ENCODE data around the gene GPR68.
"Not testable (repeated sequence)": the region's sequence is repeated elsewhere in the genome, so short reads cannot be mapped to it uniquely, and the experiment has no call there.

The GPR68 gene

GRCh38 chr14:91227183-91227628, 17.3 kb downstream of the GPR68 start:
- Histone ChIP-seq H3K27ac (ENCODE audit: low read depth, low read length) (no peak overlapping the region), H3K4me3 (ENCODE audit: low read length) (no peak overlapping the region), H3K4me1 (ENCODE audit: insufficient read depth, low read length) (peaks cover 12% of the 10 kb centered on the region), H3K36me3 (ENCODE audit: insufficient read depth, low read length) (no peaks in the 10 kb centered on the region), H3K27me3 (ENCODE audit: insufficient read depth, low read length) (no peaks in the 10 kb centered on the region), H3K9me3 (ENCODE audit: insufficient read depth, low read depth, low read length) (peaks cover 8% of the 10 kb centered on the region; the same call in 1 of the 2 replicates), H3K9ac (ENCODE audit: low read depth, low read length) (no peak overlapping the region)
- WGBS = 91% methylated on average over 7 of the region's 7 CpGs

- not testable (repeated sequence) for H3K36me3 ChIP-seq (ENCODE audit: insufficient read depth, low read length); H3K27ac ChIP-seq (ENCODE audit: low read depth, low read length); H3K27me3 ChIP-seq (ENCODE audit: insufficient read depth, low read length); H3K4me3 ChIP-seq (ENCODE audit: low read length); H3K9me3 ChIP-seq (ENCODE audit: insufficient read depth, low read depth, low read length); H3K9ac ChIP-seq (ENCODE audit: low read depth, low read length)
- peaks cover 12% of the 10 kb centered on the region for H3K4me1 ChIP-seq (ENCODE audit: insufficient read depth, low read length)
- WGBS = 94% methylated on average over 4 of the region's 4 CpGs
Observed at GRCh38 chr14:91226360-91226759, 18.1 kb downstream of the GPR68 start.

- no peak overlapping the region for H3K27ac ChIP-seq (ENCODE audit: low read depth, low read length)
Observed at GRCh38 chr14:91225025-91225424, 19.5 kb downstream of the GPR68 start.

GRCh38 chr14:91223028-91223783, 21.3 kb downstream of the GPR68 start:
- no peak overlapping the region for H3K9ac ChIP-seq (ENCODE audit: low read depth, low read length)
- H3K4me3 ChIP-seq (ENCODE audit: low read length) = no peak overlapping the region
- H3K9me3 ChIP-seq (ENCODE audit: insufficient read depth, low read depth, low read length) = no peaks in the 10 kb centered on the region
- 0 out of 2 replicates have a peak, but pooled peaks cover 4% of the 10 kb centered on the region for H3K4me1 ChIP-seq (ENCODE audit: insufficient read depth, low read length)
- no peaks in the 10 kb centered on the region for H3K27me3 ChIP-seq (ENCODE audit: insufficient read depth, low read length)
- no CpG with 5 or more reads among the region's 1 CpG for WGBS
- no peak overlapping the region for H3K27ac ChIP-seq (ENCODE audit: low read depth, low read length)
- H3K36me3 ChIP-seq (ENCODE audit: insufficient read depth, low read length) = no peaks in the 10 kb centered on the region

More at GRCh38 chr14:91225025-91225424, 19.5 kb downstream of the GPR68 start:
- no peak overlapping the region for H3K9ac ChIP-seq (ENCODE audit: low read depth, low read length)
- no peak overlapping the region for H3K4me3 ChIP-seq (ENCODE audit: low read length)
- no peaks in the 10 kb centered on the region for H3K27me3 ChIP-seq (ENCODE audit: insufficient read depth, low read length)
- H3K9me3 ChIP-seq (ENCODE audit: insufficient read depth, low read depth, low read length) = no peaks in the 10 kb centered on the region
- H3K36me3 ChIP-seq (ENCODE audit: insufficient read depth, low read length) = no peaks in the 10 kb centered on the region
- H3K4me1 ChIP-seq (ENCODE audit: insufficient read depth, low read length) = peaks cover 12% of the 10 kb centered on the region
- WGBS = 92% methylated on average over 7 of the region's 7 CpGs

- no peaks in the 10 kb centered on the region for H3K27me3 ChIP-seq (ENCODE audit: insufficient read depth, low read length)
- 94% methylated on average over 1 of the region's 1 CpG for WGBS
Observed at GRCh38 chr14:91221270-91221669, 23.2 kb downstream of the GPR68 start.

GRCh38 chr14:91220581-91221000, 23.9 kb downstream of the GPR68 start:
- Histone ChIP-seq H3K9me3 (ENCODE audit: insufficient read depth, low read depth, low read length) (no peaks in the 10 kb centered on the region), H3K27ac (ENCODE audit: low read depth, low read length) (no peak overlapping the region), H3K4me1 (ENCODE audit: insufficient read depth, low read length) (no peaks in the 10 kb centered on the region), H3K36me3 (ENCODE audit: insufficient read depth, low read length) (peaks cover 4% of the 10 kb centered on the region; the same call in 1 of the 2 replicates), H3K4me3 (ENCODE audit: low read length) (no peak overlapping the region), H3K9ac (ENCODE audit: low read depth, low read length) (no peak overlapping the region), H3K27me3 (ENCODE audit: insufficient read depth, low read length) (no peaks in the 10 kb centered on the region)
- WGBS = 94% methylated on average over 9 of the region's 9 CpGs

More at GRCh38 chr14:91221270-91221669, 23.2 kb downstream of the GPR68 start:
- Histone ChIP-seq H3K4me1 (ENCODE audit: insufficient read depth, low read length) (no peaks in the 10 kb centered on the region), H3K36me3 (ENCODE audit: insufficient read depth, low read length) (no peaks in the 10 kb centered on the region), H3K4me3 (ENCODE audit: low read length) (no peak overlapping the region), H3K27ac (ENCODE audit: low read depth, low read length) (no peak overlapping the region), H3K9me3 (ENCODE audit: insufficient read depth, low read depth, low read length) (no peaks in the 10 kb centered on the region), H3K9ac (ENCODE audit: low read depth, low read length) (no peak overlapping the region)

- H3K27ac ChIP-seq (ENCODE audit: low read depth, low read length) = no peak overlapping the region
- no peak overlapping the region for H3K9ac ChIP-seq (ENCODE audit: low read depth, low read length)
- WGBS = 84% methylated on average over 13 of the region's 13 CpGs
- H3K27me3 ChIP-seq (ENCODE audit: insufficient read depth, low read length) = no peaks in the 10 kb centered on the region
- H3K4me1 ChIP-seq (ENCODE audit: insufficient read depth, low read length) = no peaks in the 10 kb centered on the region
- no peaks in the 10 kb centered on the region for H3K9me3 ChIP-seq (ENCODE audit: insufficient read depth, low read depth, low read length)
- H3K36me3 ChIP-seq (ENCODE audit: insufficient read depth, low read length) = peaks cover 8% of the 10 kb centered on the region; the same call in 1 of the 2 replicates
- no peak overlapping the region for H3K4me3 ChIP-seq (ENCODE audit: low read length)
Observed at GRCh38 chr14:91219517-91220389, 24.8 kb downstream of the GPR68 start.

GRCh38 chr14:91218014-91218413, 26.5 kb downstream of the GPR68 start:
- peaks cover 8% of the 10 kb centered on the region; the same call in 1 of the 2 replicates for H3K36me3 ChIP-seq (ENCODE audit: insufficient read depth, low read length)

GRCh38 chr14:91216731-91217226, 27.7 kb downstream of the GPR68 start:
- Histone ChIP-seq H3K4me1 (ENCODE audit: insufficient read depth, low read length) (no peaks in the 10 kb centered on the region), H3K4me3 (ENCODE audit: low read length) (no peak overlapping the region), H3K27ac (ENCODE audit: low read depth, low read length) (no peak overlapping the region), H3K27me3 (ENCODE audit: insufficient read depth, low read length) (no peaks in the 10 kb centered on the region), H3K9me3 (ENCODE audit: insufficient read depth, low read depth, low read length) (no peaks in the 10 kb centered on the region), H3K36me3 (ENCODE audit: insufficient read depth, low read length) (peaks cover 8% of the 10 kb centered on the region; the same call in 1 of the 2 replicates), H3K9ac (ENCODE audit: low read depth, low read length) (no peak overlapping the region)
- 92% methylated on average over 13 of the region's 13 CpGs for WGBS

More at GRCh38 chr14:91218014-91218413, 26.5 kb downstream of the GPR68 start:
- no peaks in the 10 kb centered on the region for H3K9me3 ChIP-seq (ENCODE audit: insufficient read depth, low read depth, low read length)
- no peak overlapping the region for H3K9ac ChIP-seq (ENCODE audit: low read depth, low read length)
- no peaks in the 10 kb centered on the region for H3K27me3 ChIP-seq (ENCODE audit: insufficient read depth, low read length)
- WGBS = 91% methylated on average over 4 of the region's 4 CpGs
- no peak overlapping the region for H3K27ac ChIP-seq (ENCODE audit: low read depth, low read length)
- no peaks in the 10 kb centered on the region for H3K4me1 ChIP-seq (ENCODE audit: insufficient read depth, low read length)
- H3K4me3 ChIP-seq (ENCODE audit: low read length) = no peak overlapping the region

GRCh38 chr14:91215381-91215780, 29.1 kb downstream of the GPR68 start:
- Histone ChIP-seq H3K4me1 (ENCODE audit: insufficient read depth, low read length) (no peaks in the 10 kb centered on the region), H3K27me3 (ENCODE audit: insufficient read depth, low read length) (no peaks in the 10 kb centered on the region), H3K9ac (ENCODE audit: low read depth, low read length) (no peak overlapping the region), H3K36me3 (ENCODE audit: insufficient read depth, low read length) (peaks cover 8% of the 10 kb centered on the region; the same call in 1 of the 2 replicates), H3K27ac (ENCODE audit: low read depth, low read length) (no peak overlapping the region), H3K9me3 (ENCODE audit: insufficient read depth, low read depth, low read length) (no peaks in the 10 kb centered on the region), H3K4me3 (ENCODE audit: low read length) (no peak overlapping the region)
- WGBS = 95% methylated on average over 10 of the region's 10 CpGs

- no peaks in the 10 kb centered on the region for H3K4me1 ChIP-seq (ENCODE audit: insufficient read depth, low read length)
- H3K9ac ChIP-seq (ENCODE audit: low read depth, low read length) = no peak overlapping the region
- H3K4me3 ChIP-seq (ENCODE audit: low read length) = no peak overlapping the region
- no peak overlapping the region for H3K27ac ChIP-seq (ENCODE audit: low read depth, low read length)
- peaks cover 13% of the 10 kb centered on the region; the same call in 1 of the 2 replicates for H3K36me3 ChIP-seq (ENCODE audit: insufficient read depth, low read length)
- 95% methylated on average over 6 of the region's 6 CpGs for WGBS
- H3K27me3 ChIP-seq (ENCODE audit: insufficient read depth, low read length) = no peaks in the 10 kb centered on the region
- H3K9me3 ChIP-seq (ENCODE audit: insufficient read depth, low read depth, low read length) = no peaks in the 10 kb centered on the region
Observed at GRCh38 chr14:91214306-91214705, 30.2 kb downstream of the GPR68 start.
